GM19023 (cell line): Measurements from ENCODE around the gene DR1.

Source experiments
- ATAC-seq: cut with Tn5 transposase; IDR thresholded peaks from one replicate; pipeline ENCODE4 v1.9.1; 2021; ENCODE audit warnings: mild to moderate bottlenecking, moderate library complexity; ENCODE audit not compliant: unreplicated experiment

DR1 gene

DNA sequence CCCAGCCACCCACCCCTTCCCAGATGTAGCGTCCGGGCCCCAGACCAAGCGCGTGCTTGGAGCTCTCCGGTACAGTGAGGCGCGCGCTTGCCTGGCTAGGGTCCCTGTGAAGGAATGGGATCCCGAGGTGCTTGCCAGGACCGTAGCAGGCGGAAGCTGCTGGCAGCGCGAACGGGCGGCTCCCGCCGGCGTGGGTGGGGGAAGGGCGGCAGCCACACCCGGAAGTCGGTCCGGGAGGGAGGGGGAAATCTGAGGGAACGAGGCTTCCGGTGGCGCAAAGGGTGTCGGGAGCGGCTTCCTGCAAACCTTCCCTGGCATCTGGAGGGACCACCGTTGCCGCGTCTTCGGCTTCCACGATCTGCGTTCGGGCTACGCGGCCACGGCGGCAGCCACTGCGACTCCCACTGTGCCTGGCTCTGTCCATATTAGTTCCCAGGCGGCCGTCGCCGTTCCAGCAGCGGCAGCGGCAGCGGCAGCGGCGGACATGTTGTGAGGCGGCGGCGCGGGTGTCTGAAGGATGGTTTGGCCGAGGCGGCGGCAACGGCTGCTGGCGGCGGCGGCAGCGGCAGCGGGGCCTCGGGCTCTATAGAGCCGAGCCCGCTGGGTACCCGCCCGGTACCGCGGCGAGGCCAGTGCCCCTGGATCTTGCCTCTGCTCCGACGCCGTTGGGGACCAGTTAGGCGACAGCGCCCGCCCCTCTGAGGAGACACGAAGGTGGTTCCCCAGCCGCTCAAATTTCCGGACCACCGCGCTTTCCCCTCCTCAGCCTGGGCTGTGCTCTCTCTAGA is at the start of gene DR1:
TSS of gene DR1 (plus strand) at position 275 of the 788 bp plus-strand sequence. CDS start 739 bp downstream, outside the sequence.
- ATAC-seq = peak; percentile 80

DNA sequence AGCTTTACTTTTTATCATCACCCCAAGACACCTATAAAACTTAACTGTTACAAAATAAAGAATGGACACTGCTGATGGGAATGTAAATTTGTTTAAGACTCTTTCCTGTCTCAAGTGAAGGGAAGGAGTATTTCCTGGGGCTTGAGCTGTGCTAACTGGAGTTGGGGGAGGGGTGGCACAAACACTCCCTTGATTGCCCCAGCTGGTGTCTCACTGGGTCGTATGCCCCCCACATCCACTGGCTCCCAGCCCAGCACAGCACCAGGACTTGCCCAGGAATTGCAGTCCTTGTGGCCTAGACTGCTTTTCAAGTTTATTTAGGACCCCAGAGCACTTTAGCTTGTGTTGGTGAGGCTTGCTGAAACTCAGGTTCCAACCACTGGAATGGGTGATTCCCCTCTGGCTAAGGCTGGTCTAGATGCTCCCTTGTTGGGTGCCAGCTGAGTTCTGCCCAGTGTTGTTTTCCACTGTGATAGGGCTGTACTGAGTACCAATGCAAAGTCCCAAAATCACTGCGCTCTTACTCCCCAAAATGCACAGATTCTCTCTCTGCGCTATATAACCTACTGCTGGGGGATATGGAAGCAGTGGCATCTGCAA is 49.1 kb upstream of the DR1 start:
- no peak for ATAC-seq

GRCh38 chr1:93301131-93301530 is 44.6 kb upstream of the DR1 start:
- ATAC-seq = no peak

GRCh38 chr1:93302078-93302477 is 43.6 kb upstream of the DR1 start:
- ATAC-seq = no peak

DNA sequence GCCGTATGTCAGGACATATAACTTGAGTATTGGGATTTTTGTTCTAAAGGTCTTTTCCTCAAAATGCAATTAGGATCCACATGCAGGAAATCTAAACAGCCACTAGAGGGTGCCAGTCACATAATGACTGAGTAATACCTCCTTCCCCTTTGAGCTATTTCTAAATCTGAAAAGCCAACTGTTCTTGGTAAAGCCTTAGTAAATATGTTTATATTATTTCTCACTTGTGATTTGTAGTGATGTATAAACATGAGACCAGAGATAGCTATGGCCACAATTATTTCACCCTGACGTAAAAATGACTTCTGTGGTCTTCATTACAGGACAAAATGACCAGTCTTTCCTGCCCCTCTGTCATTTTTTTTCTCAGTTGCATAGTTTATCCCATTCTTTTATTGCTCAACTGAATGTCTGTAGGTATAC is 41.0 kb upstream of the DR1 start:
- ATAC-seq = no peak

- ATAC-seq = no peak
Observed at GRCh38 chr1:93306920-93307319, 38.8 kb upstream of the DR1 start.

- no peak for ATAC-seq
Observed at GRCh38 chr1:93313026-93313425, 32.7 kb upstream of the DR1 start.

GRCh38 chr1:93317207-93317606 is 28.5 kb upstream of the DR1 start:
- no peak for ATAC-seq

GRCh38 chr1:93317943-93318342 is 27.8 kb upstream of the DR1 start:
- no peak for ATAC-seq

GRCh38 chr1:93321720-93322119 is 24.0 kb upstream of the DR1 start:
- ATAC-seq = no peak

DNA sequence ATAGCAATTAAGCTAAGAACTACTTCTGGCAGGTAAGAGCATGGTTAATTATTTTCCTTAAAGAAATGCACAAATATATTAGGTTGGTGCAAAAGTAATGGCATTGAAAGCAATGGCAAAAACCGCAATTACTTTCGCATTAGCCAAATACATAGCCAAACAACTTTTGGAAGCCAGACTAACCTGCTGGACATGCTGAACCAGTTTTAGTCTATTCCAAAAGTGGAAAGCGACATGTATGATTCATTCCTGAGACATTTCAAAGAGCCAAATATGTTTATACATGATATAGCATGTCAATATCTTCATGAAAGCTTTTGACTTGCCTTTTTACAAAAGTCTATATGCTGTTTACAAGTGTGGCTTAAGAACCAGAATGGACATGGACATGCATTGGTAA is 23.4 kb upstream of the DR1 start:
- ATAC-seq = no peak

DNA sequence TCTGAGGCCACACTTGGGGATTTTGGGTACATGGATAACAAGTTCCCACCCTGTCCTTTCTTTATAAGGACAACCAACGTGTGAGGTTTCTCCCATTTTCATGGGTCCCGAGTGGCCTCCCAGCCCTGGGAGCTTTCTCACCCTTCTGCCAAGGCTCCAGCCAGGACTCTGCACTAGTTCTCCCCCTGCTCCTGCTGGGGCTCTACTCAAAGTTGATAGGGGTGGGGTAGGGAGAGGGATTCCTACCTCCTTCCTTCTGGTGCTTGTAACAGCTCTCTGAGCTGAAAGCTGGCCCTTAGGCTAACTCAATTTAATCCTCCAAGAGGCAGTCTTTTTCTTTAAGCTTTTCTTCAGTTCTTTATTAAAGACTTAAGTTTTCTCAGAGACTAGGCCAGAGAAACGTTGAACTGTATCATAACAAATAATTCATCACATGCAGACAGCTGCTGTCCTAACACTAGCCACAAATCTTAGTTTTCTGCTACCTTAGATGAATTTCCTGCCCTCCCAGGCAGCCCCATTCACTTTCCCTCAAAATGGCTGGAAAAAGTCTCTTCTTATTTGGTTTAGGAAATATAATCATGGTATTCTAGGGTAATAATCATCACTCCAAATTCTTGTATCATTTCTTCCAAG is 22.4 kb upstream of the DR1 start:
- ATAC-seq = no peak

DNA sequence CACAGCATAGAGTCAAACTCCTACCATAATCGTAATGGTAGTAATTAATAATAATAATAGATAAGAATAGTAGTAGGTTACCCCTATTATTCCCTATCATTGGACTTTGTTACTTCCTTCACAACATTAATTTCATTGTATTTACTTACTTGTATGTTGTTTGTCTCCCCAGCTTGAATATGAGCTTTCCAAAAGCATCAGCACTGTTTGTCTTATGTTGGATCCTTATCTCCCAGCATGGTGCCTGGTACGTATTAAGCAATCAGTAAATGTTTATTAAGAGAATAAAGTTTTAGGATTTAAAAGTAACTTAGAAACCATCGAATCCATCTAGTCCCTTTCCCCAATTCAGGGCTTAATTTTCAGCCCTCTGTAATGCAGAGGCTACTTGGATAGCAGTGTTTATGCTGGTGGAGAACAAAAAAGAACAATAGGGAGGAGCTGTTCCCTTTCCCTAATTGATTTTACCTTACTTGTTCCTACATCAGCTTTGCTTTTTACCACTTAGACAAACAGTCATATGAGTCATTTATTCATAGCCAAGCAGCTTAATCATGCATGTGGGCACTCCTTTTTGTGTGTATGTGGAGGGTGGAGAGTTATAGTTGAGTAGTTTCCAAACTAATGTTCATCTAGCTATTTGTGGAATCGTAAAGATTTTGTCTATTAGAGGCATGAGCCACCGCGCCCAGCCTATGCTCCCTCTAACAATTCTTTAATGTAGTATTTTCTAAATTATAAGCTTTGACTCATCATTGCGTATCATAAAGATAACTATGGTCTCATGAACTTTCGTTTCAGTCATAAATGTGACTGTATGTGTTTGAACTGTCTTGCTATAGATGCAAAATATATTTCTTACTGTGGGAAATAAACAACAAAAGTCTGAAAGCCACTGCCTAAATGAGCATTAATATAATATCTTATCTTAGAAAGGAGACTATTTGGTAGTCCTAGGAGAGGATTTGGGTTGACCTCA is 20.9 kb upstream of the DR1 start:
- no peak for ATAC-seq

GRCh38 chr1:93328809-93329760 is 16.6 kb upstream of the DR1 start:
- ATAC-seq = peak; percentile 83

DNA sequence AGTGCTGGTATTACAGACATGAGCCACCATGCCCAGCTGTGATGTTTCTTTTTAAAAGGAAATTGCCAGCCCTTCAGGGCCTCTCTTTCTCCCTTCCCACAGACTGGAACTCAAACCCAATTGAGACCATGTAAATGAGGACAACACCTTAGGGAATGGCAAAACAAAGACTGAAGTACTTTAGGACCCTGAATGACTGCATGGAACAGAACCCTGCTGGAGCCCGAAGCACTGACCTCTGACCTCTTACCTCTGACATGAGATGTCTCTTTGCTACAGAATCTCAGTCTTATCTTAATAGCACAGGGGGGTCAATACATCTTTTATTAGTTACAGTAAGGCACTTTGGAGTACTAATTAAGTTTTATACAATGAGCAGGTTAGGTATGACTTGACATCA is 15.5 kb upstream of the DR1 start:
- no peak for ATAC-seq

DNA sequence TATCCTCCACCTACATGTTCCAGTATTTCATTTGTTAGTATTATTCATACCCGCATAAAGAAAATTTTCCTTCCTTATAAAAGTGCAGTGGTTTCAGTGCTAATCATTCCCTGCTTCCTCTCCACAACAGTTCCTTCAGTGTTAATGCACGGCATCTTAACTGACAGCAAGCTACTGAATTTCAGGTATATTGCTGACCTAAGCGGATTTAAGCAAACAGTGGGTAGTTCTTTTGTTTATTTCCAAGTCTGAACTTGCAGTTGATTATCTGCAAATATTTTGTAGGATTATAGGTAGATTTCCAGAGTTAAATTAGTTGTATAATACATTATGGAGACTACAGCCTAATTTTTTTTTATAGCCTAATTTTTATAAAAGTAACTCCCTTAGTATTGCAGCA is 15.1 kb upstream of the DR1 start:
- ATAC-seq = no peak

DNA sequence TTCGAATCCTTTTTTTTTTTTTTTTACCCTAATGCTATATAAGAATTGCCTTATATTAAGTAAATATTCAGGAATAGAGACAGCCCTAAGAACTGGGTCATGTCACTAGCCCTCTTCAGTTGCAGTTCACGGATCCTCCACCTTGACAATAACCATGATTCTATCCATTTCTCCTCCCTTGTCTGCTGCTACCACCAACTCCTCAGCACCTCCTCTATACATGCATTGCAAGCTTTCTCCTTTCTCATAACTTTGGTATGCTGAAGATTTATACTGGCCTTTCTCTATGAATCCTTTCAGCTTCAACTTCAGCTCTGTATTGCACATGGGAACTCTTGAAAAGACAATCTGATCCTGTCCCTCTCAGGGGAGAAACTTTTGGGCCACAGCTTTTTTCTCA is 14.3 kb upstream of the DR1 start:
- no peak for ATAC-seq

DNA sequence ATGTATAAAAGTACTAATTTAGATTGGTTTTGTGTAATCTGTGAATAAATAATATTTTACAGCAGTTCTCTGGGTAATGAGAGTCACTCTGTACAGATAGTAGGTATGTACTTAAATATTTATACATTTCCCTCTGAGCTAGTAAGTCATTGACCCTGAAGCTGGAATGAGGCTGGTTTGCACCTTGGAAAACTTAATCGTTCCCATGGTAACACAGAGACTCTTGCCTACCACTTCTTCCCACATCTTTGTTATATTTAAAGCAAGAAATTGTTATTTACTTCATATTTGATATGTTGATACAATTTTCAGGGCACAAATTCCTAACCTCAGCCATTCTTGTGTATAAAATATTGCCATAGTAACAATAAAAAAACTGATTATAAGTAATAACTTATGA is 13.3 kb upstream of the DR1 start:
- ATAC-seq = no peak

GRCh38 chr1:93338387-93339146 is 7.1 kb upstream of the DR1 start:
- no peak for ATAC-seq
